Right lobe of liver (tissue), 4 donors: ENCODE measurements around the gene P3H2.

ENCODE experiments used
- CTCF ChIP-seq, 4 donors: fragments of 200-600 bp in 3 of 4; fragments of 450-650 bp in 1 of 4; IDR thresholded peaks; one replicate each; pipeline versions ENCODE4 v1.5.1 to v1.8.0; 2016 to 2022; ENCODE audit warnings: antibody characterized with exemption in 4 of 4, mild to moderate bottlenecking in 2 of 4
- POLR2A ChIP-seq: fragments of 450-650 bp; IDR thresholded peaks from one replicate; pipeline ENCODE4 v1.6.1; 2017; ENCODE audit warnings: antibody characterized with exemption, mild to moderate bottlenecking
- donor health status: DM: no; HTN: no; CAD: no.
- donor health status: DM: no; HTN: no; CAD: no.
- donor health status: DM: no; HTN: yes; CAD: no.

GRCh38 chr3:190108804-190109203 is 11.9 kb downstream of the P3H2 start:
- TF ChIP-seq CTCF (IDR thresholded peaks at IDR 0.05): no peak
- no peak for TF ChIP-seq POLR2A
